BJ (cell line): Measurements from ENCODE around the gene TBC1D25. TPM values are rescaled to one million over a fixed set of nuclear protein-coding genes. Genes with fewer than 3 reads are reported as not detected.

Experiments
- CTCF ChIA-PET: fragments of 350-600 bp; formaldehyde crosslinking; extraction: SDS; loops from one replicate; lab custom pipeline; 2021; ENCODE audit warnings: antibody characterized with exemption, inconsistent platforms; lab: Yijun Ruan, JAX
- POLR2A ChIA-PET: fragments of 300-600 bp; sonication (Branson Sonifier 250); formaldehyde crosslinking; extraction: SDS; loops from one replicate; lab custom pipeline; 2021; ENCODE audit warnings: antibody characterized with exemption; lab: Charles Lee
- DNase-seq: peaks from one replicate; pipeline ENCODE4 v3.0.0-alpha.2; 2011; ENCODE audit warnings: low read depth
- H3K27me3 ChIP-seq: 2 replicates; pipeline ENCODE4 v1.6.0; 2011; ENCODE audit warnings: low read length; ENCODE audit not compliant: control insufficient read depth, insufficient read depth
- H3K36me3 ChIP-seq: 2 replicates; pipeline ENCODE4 v1.5.1; 2011; ENCODE audit warnings: low read length; ENCODE audit not compliant: control insufficient read depth, insufficient read depth
- H3K4me3 ChIP-seq: 2 replicates; pipeline ENCODE4 v1.5.1; 2011; ENCODE audit warnings: low read depth, mild to moderate bottlenecking, control low read depth, low read length
- polyA plus RNA-seq: library from polyadenylated mRNA; depleted of rRNA; stranded (reverse); fragments of >200 nt; gene quantifications from 2 replicates; pipeline ENCODE4 v1.2.3, GENCODE V29; 2011; rRNA removed
- small RNA-seq: library from RNA; depleted of rRNA; stranded (forward); fragments of <200 nt; gene quantifications from one replicate; pipeline ENCODE3, GENCODE V24; 2012; ENCODE audit warnings: low replicate concordance, low read depth; ENCODE audit not compliant: insufficient read length
- TF ChIP-seq, protein P1 (sequence below): IDR thresholded peaks from 2 replicates; pipeline ENCODE4 v1.5.1; 2011; ENCODE audit warnings: low read depth, mild to moderate bottlenecking, control low read depth, inconsistent platforms, low read length, moderate library complexity; ENCODE audit not compliant: insufficient read depth

TBC1D25 gene
- polyA plus RNA-seq, 1 experiment: 17.8 TPM

DNA sequence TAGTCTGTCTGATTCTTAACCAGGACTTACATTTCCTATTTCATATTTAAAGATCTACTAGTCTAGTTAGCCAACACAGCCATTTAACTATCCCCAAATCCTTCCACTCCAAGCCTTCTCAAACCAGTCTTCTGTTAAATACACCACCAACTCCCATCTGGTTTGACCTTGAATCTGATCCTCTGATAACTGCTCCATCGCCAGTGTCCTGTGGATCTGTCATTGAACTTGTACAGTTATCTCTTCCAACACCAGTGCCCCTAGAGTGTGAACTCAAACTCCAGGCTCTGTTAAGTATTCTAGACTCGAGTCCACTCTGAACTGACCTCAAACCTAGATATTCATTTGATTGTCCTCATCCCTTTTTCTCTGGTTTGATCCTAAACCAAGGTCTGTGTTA, 72.2 kb downstream of the TBC1D25 start:
- no peak overlapping the region for H3K4me3 ChIP-seq
- CTCF ChIA-PET: no interaction called here

More for the DNA sequence above, 72.2 kb downstream of the TBC1D25 start:
- TF ChIP-seq, protein P1, sequence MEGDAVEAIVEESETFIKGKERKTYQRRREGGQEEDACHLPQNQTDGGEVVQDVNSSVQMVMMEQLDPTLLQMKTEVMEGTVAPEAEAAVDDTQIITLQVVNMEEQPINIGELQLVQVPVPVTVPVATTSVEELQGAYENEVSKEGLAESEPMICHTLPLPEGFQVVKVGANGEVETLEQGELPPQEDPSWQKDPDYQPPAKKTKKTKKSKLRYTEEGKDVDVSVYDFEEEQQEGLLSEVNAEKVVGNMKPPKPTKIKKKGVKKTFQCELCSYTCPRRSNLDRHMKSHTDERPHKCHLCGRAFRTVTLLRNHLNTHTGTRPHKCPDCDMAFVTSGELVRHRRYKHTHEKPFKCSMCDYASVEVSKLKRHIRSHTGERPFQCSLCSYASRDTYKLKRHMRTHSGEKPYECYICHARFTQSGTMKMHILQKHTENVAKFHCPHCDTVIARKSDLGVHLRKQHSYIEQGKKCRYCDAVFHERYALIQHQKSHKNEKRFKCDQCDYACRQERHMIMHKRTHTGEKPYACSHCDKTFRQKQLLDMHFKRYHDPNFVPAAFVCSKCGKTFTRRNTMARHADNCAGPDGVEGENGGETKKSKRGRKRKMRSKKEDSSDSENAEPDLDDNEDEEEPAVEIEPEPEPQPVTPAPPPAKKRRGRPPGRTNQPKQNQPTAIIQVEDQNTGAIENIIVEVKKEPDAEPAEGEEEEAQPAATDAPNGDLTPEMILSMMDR: no peak
- no peaks in the 10 kb centered on the region for H3K27me3 ChIP-seq
- no peaks in the 10 kb centered on the region for H3K36me3 ChIP-seq
- DNase-seq: no peak
- POLR2A ChIA-PET: no interaction called here

Small RNA genes lying within 50 kb of the gene (small RNA-seq; reads per million reads assigned to genes)
- not detected for gene MRPL32P1

Other genes with a start within 250 kb of the TBC1D25 start
- not detected in 2 replicates for gene SSX3, start 183.0 kb upstream of the TBC1D25 start, polyA plus RNA-seq
- gene SSX4, start 156.2 kb upstream of the TBC1D25 start, polyA plus RNA-seq: not detected in 2 replicates
- not detected in 2 replicates for gene SSX4B, start 127.8 kb upstream of the TBC1D25 start, polyA plus RNA-seq
- gene SLC38A5, start 69.5 kb upstream of the TBC1D25 start, polyA plus RNA-seq: 3.5 and 5.3 TPM in 2 replicates
- gene FTSJ1, start 63.5 kb upstream of the TBC1D25 start, polyA plus RNA-seq: 24.5 and 44.3 TPM in 2 replicates
- gene PORCN, start 30.7 kb upstream of the TBC1D25 start, polyA plus RNA-seq: 9.9 and 18.0 TPM in 2 replicates
- gene EBP, start 17.9 kb upstream of the TBC1D25 start, polyA plus RNA-seq: 28.3 and 36.1 TPM in 2 replicates
- 333 and 406 TPM in 2 replicates for gene RBM3, start 34.8 kb downstream of the TBC1D25 start, polyA plus RNA-seq
- gene WDR13, start 57.8 kb downstream of the TBC1D25 start, polyA plus RNA-seq: 41.8 and 119 TPM in 2 replicates
- gene WAS, start 144.1 kb downstream of the TBC1D25 start, polyA plus RNA-seq: 0.06 and 0.12 TPM in 2 replicates
- gene SUV39H1, start 157.0 kb downstream of the TBC1D25 start, polyA plus RNA-seq: 4.1 and 9.7 TPM in 2 replicates
- not detected in 2 replicates for gene GLOD5, start 222.0 kb downstream of the TBC1D25 start, polyA plus RNA-seq
- gene GATA1, start 246.9 kb downstream of the TBC1D25 start, polyA plus RNA-seq: not detected in 2 replicates